ENCODE data around the gene GPC3.

GPC3 gene

GRCh38 chrX:133655275-133656265, 329.8 kb downstream of the GPC3 start:
- no peak for DNase-seq
- H3K4me3 ChIP-seq (ENCODE audit: insufficient read depth, low read depth, low read length, poor library complexity, severe bottlenecking), result no peak overlapping the region
- H3K4me1 ChIP-seq (ENCODE audit: control insufficient read depth, insufficient read depth, low read length, poor library complexity, severe bottlenecking), result no peaks in the 10 kb centered on the region

GRCh38 chrX:133654811-133655210, 330.6 kb downstream of the GPC3 start:
- no peak overlapping the region for H3K4me3 ChIP-seq (ENCODE audit: insufficient read depth, low read depth, low read length, poor library complexity, severe bottlenecking)
- H3K27me3 ChIP-seq (replicated peaks; ENCODE audit: control insufficient read depth, insufficient read depth, low read length, poor library complexity, severe bottlenecking), result no peaks in the 10 kb centered on the region
- H3K9me3 ChIP-seq (ENCODE audit: control insufficient read depth, low read length), result no peaks in the 10 kb centered on the region
- no peaks in the 10 kb centered on the region for H3K4me1 ChIP-seq (ENCODE audit: control insufficient read depth, insufficient read depth, low read length, poor library complexity, severe bottlenecking)
- no peak for DNase-seq
- no peaks in the 10 kb centered on the region for H3K36me3 ChIP-seq (ENCODE audit: control insufficient read depth, insufficient read depth, low read length)
- H3K27ac ChIP-seq (ENCODE audit: insufficient read depth, low read length, poor library complexity, severe bottlenecking), result no peak overlapping the region

More at GRCh38 chrX:133655275-133656265, 329.8 kb downstream of the GPC3 start:
- no peaks in the 10 kb centered on the region for H3K36me3 ChIP-seq (ENCODE audit: control insufficient read depth, insufficient read depth, low read length)
- no peak overlapping the region for H3K27ac ChIP-seq (ENCODE audit: insufficient read depth, low read length, poor library complexity, severe bottlenecking)
- H3K9me3 ChIP-seq (ENCODE audit: control insufficient read depth, low read length), result no peaks in the 10 kb centered on the region
- no peaks in the 10 kb centered on the region for H3K27me3 ChIP-seq (replicated peaks; ENCODE audit: control insufficient read depth, insufficient read depth, low read length, poor library complexity, severe bottlenecking)

GRCh38 chrX:133653358-133653757, 332.0 kb downstream of the GPC3 start:
- Histone ChIP-seq H3K27ac (ENCODE audit: insufficient read depth, low read length, poor library complexity, severe bottlenecking) (no peak overlapping the region), H3K4me3 (ENCODE audit: insufficient read depth, low read depth, low read length, poor library complexity, severe bottlenecking) (no peak overlapping the region), H3K4me1 (ENCODE audit: control insufficient read depth, insufficient read depth, low read length, poor library complexity, severe bottlenecking) (no peaks in the 10 kb centered on the region), H3K9me3 (ENCODE audit: control insufficient read depth, low read length) (no peaks in the 10 kb centered on the region), H3K36me3 (ENCODE audit: control insufficient read depth, insufficient read depth, low read length) (no peaks in the 10 kb centered on the region), H3K27me3 (replicated peaks; ENCODE audit: control insufficient read depth, insufficient read depth, low read length, poor library complexity, severe bottlenecking) (no peaks in the 10 kb centered on the region)
- no peak for DNase-seq

- no peak for DNase-seq
- Histone ChIP-seq H3K27ac (ENCODE audit: insufficient read depth, low read length, poor library complexity, severe bottlenecking) (no peak overlapping the region), H3K4me1 (ENCODE audit: control insufficient read depth, insufficient read depth, low read length, poor library complexity, severe bottlenecking) (no peaks in the 10 kb centered on the region), H3K36me3 (ENCODE audit: control insufficient read depth, insufficient read depth, low read length) (no peaks in the 10 kb centered on the region), H3K9me3 (ENCODE audit: control insufficient read depth, low read length) (no peaks in the 10 kb centered on the region), H3K4me3 (ENCODE audit: insufficient read depth, low read depth, low read length, poor library complexity, severe bottlenecking) (no peak overlapping the region), H3K27me3 (replicated peaks; ENCODE audit: control insufficient read depth, insufficient read depth, low read length, poor library complexity, severe bottlenecking) (no peaks in the 10 kb centered on the region)
Measured at GRCh38 chrX:133652185-133652584, 333.2 kb downstream of the GPC3 start.

- Histone ChIP-seq H3K36me3 (ENCODE audit: control insufficient read depth, insufficient read depth, low read length) (no peaks in the 10 kb centered on the region), H3K27ac (ENCODE audit: insufficient read depth, low read length, poor library complexity, severe bottlenecking) (no peak overlapping the region), H3K4me1 (ENCODE audit: control insufficient read depth, insufficient read depth, low read length, poor library complexity, severe bottlenecking) (no peaks in the 10 kb centered on the region), H3K27me3 (replicated peaks; ENCODE audit: control insufficient read depth, insufficient read depth, low read length, poor library complexity, severe bottlenecking) (no peaks in the 10 kb centered on the region), H3K9me3 (ENCODE audit: control insufficient read depth, low read length) (no peaks in the 10 kb centered on the region), H3K4me3 (ENCODE audit: insufficient read depth, low read depth, low read length, poor library complexity, severe bottlenecking) (no peak overlapping the region)
- DNase-seq, result no peak
Measured at GRCh38 chrX:133650239-133650638, 335.2 kb downstream of the GPC3 start.

GRCh38 chrX:133649651-133650050, 335.7 kb downstream of the GPC3 start:
- Histone ChIP-seq H3K4me1 (ENCODE audit: control insufficient read depth, insufficient read depth, low read length, poor library complexity, severe bottlenecking) (no peaks in the 10 kb centered on the region), H3K27me3 (replicated peaks; ENCODE audit: control insufficient read depth, insufficient read depth, low read length, poor library complexity, severe bottlenecking) (no peaks in the 10 kb centered on the region), H3K36me3 (ENCODE audit: control insufficient read depth, insufficient read depth, low read length) (no peaks in the 10 kb centered on the region), H3K27ac (ENCODE audit: insufficient read depth, low read length, poor library complexity, severe bottlenecking) (no peak overlapping the region), H3K9me3 (ENCODE audit: control insufficient read depth, low read length) (no peaks in the 10 kb centered on the region), H3K4me3 (ENCODE audit: insufficient read depth, low read depth, low read length, poor library complexity, severe bottlenecking) (no peak overlapping the region)
- no peak for DNase-seq

- H3K27me3 ChIP-seq (replicated peaks; ENCODE audit: control insufficient read depth, insufficient read depth, low read length, poor library complexity, severe bottlenecking), result no peaks in the 10 kb centered on the region
- H3K9me3 ChIP-seq (ENCODE audit: control insufficient read depth, low read length), result no peaks in the 10 kb centered on the region
- H3K27ac ChIP-seq (ENCODE audit: insufficient read depth, low read length, poor library complexity, severe bottlenecking), result no peak overlapping the region
- no peaks in the 10 kb centered on the region for H3K4me1 ChIP-seq (ENCODE audit: control insufficient read depth, insufficient read depth, low read length, poor library complexity, severe bottlenecking)
- no peaks in the 10 kb centered on the region for H3K36me3 ChIP-seq (ENCODE audit: control insufficient read depth, insufficient read depth, low read length)
- H3K4me3 ChIP-seq (ENCODE audit: insufficient read depth, low read depth, low read length, poor library complexity, severe bottlenecking), result no peak overlapping the region
- no peak for DNase-seq
Measured at GRCh38 chrX:133648594-133648993, 336.8 kb downstream of the GPC3 start.

GRCh38 chrX:133646719-133647116, 338.7 kb downstream of the GPC3 start:
- Histone ChIP-seq H3K4me1 (ENCODE audit: control insufficient read depth, insufficient read depth, low read length, poor library complexity, severe bottlenecking) (no peaks in the 10 kb centered on the region), H3K9me3 (ENCODE audit: control insufficient read depth, low read length) (no peaks in the 10 kb centered on the region), H3K27me3 (replicated peaks; ENCODE audit: control insufficient read depth, insufficient read depth, low read length, poor library complexity, severe bottlenecking) (no peaks in the 10 kb centered on the region), H3K36me3 (ENCODE audit: control insufficient read depth, insufficient read depth, low read length) (no peaks in the 10 kb centered on the region), H3K27ac (ENCODE audit: insufficient read depth, low read length, poor library complexity, severe bottlenecking) (no peak overlapping the region), H3K4me3 (ENCODE audit: insufficient read depth, low read depth, low read length, poor library complexity, severe bottlenecking) (no peak overlapping the region)
- DNase-seq, result no peak

- Histone ChIP-seq H3K36me3 (ENCODE audit: control insufficient read depth, insufficient read depth, low read length) (no peaks in the 10 kb centered on the region), H3K27me3 (replicated peaks; ENCODE audit: control insufficient read depth, insufficient read depth, low read length, poor library complexity, severe bottlenecking) (no peaks in the 10 kb centered on the region), H3K4me1 (ENCODE audit: control insufficient read depth, insufficient read depth, low read length, poor library complexity, severe bottlenecking) (no peaks in the 10 kb centered on the region), H3K4me3 (ENCODE audit: insufficient read depth, low read depth, low read length, poor library complexity, severe bottlenecking) (no peak overlapping the region), H3K9me3 (ENCODE audit: control insufficient read depth, low read length) (no peaks in the 10 kb centered on the region), H3K27ac (ENCODE audit: insufficient read depth, low read length, poor library complexity, severe bottlenecking) (no peak overlapping the region)
- no peak for DNase-seq
Measured at GRCh38 chrX:133645977-133646718, 339.2 kb downstream of the GPC3 start.

- Histone ChIP-seq H3K36me3 (ENCODE audit: control insufficient read depth, insufficient read depth, low read length) (no peaks in the 10 kb centered on the region), H3K27ac (ENCODE audit: insufficient read depth, low read length, poor library complexity, severe bottlenecking) (no peak overlapping the region), H3K9me3 (ENCODE audit: control insufficient read depth, low read length) (no peaks in the 10 kb centered on the region), H3K27me3 (replicated peaks; ENCODE audit: control insufficient read depth, insufficient read depth, low read length, poor library complexity, severe bottlenecking) (no peaks in the 10 kb centered on the region), H3K4me3 (ENCODE audit: insufficient read depth, low read depth, low read length, poor library complexity, severe bottlenecking) (no peak overlapping the region), H3K4me1 (ENCODE audit: control insufficient read depth, insufficient read depth, low read length, poor library complexity, severe bottlenecking) (no peaks in the 10 kb centered on the region)
- no peak for DNase-seq
Measured at GRCh38 chrX:133645256-133645655, 340.1 kb downstream of the GPC3 start.

Measured in effector memory CD4-positive, alpha-beta T cell (primary cell).